ENCODE data around the gene LHPP.

LHPP gene

DNA sequence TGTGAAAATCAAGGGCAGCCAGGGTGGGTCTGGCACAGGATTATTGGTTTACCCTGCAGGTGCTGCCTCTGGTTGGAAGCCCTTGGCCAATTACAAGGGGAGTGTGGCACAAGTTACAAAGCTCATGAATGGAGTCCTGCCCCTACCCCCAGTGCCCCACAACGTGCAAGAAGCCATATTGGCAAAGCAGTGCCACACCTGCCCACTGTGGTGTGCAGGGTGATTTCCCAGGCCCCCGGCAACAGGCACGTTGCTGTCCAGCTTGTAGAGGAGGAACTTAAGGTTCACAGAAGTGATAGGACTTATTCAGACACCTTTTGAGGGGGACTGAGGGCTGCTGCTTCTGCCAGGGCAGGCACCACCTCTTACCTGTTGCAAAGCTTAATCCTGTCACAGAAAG is 11.4 kb downstream of the LHPP start:
- no peak for DNase-seq

DNA sequence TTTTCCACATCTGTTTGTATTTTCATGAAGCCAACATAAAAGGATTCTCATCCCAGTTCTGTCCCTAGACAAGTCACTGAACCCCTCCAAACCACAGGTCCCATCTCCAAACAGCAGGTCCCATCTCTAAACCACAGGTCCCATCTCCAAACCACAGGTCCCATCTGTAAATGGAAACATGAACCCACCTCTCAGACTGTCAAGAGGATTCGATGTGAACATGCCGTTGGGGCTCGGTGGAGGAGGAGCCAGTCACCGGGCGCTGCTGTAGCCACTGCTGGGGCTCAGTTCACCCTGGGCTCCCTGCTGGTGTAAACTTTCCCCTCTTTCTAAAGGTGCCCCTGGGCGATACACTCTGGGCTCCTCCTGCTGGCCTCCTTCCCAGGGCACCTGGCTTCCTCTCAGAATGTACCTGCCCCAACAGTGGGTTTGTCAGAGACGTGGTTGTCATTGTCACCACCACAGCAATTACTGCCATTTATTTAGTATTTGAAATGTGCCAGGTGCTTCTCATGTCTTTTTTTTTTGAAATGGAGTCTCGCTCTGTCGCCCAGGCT is 13.0 kb downstream of the LHPP start:
- no peak for DNase-seq

DNA sequence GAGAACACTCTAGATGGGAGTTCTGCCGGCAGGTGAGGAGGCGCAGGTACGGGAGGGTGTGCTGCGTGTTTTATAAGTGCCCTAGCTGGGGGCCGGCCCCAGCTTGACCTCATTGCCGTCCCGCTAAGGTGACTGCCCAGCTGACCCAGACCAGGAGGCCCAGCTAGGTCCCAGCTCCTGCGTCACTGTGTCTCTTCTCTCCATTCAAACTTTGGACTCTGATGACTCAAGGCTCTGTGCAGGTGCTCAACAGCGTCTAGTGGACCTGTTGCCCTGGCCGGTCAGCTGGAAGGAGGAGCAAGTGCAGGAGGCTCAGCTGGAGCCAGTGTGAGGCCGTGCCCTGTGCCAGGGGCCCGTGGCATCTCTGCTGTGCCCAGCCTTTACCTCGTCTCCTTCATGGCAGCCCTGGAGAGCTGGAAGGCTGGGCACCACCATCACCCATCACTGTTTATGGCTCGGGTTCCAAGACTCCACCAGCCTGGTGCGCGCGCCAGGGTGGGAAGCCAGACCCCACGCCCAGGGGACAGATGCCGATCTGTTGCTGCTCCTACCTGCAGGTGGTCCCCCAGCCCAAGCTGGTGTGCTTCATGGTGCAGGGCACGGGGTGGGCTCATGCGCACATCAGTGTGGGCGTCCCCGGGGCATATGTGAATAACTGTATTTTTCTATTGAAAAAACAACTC is 14.6 kb downstream of the LHPP start:
- DNase-seq, result no peak

DNA sequence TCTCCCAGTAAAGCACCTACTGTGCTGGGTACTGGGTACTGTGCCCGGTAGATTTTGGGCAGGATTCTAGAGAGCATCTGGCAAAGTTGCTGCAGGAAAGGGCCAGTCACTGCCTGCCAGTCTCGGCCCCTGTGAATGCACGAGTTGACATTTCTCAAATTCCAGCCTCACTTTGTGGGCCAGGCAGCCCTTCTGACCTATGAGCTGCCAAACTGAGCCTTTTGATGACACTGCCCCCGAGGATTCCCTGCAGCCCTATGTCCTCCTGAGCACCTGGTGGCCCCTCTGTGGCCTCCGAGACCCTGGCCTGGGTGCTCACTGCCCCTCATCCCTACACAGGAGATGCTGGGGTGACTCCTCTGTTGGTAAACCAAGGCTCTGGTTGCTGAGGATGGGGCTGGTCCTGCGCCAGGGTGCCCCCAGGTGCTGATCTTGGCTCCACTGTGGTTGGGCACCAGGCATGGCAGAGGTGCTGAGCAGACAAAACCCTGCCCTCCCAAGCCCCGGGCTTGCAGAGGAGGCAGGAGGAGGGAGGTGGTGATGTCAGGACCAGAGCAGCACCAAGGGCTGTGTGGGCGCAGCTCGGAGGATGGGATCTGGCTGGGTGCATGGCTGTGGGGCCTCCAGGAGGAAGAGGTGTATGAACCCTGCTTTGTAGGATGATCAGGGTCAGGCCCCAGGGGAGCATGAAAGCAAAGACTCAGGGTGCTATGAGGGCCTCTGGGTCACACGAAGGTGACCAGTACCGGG is 16.2 kb downstream of the LHPP start:
- no peak for DNase-seq

DNA sequence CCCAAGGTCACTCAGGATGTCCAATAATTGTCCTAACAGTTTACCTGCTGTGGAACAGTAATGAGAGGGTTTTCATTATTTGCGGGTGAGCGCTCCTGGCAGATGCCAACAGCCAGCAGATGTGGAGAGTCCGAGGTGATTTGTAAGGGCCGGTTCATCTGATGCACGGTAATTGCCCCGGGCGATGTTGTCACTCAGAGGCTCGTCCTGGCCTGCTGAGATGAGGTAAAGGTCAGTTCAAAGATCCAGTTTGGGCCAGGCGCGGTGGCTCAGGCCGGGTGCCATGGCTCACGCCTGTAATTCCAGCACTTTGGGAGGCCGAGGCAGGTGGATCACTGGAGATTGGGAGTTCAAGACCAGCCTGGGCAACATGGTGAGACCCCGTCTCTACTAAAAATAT is 16.9 kb downstream of the LHPP start:
- no peak for DNase-seq

DNA sequence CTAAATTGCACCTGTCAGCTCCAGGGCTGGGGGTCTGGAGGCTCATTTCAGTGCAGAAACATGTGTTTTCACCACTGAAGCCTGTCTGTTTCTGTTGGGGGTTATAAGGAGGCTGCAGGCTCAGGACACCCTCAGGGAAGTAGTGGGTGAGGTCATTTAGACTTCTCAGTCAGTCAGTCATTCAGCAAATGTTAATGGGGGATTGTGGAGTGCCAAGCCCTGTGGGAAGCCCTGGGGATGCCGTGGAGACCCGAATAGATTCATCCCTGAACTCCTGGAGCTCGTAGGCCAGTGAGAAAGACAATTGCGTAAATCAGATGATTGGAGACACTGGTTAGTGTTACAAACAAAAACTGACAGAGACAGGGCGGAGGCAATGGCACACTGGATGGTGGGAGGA is 19.2 kb downstream of the LHPP start:
- DNase-seq, result no peak

DNA sequence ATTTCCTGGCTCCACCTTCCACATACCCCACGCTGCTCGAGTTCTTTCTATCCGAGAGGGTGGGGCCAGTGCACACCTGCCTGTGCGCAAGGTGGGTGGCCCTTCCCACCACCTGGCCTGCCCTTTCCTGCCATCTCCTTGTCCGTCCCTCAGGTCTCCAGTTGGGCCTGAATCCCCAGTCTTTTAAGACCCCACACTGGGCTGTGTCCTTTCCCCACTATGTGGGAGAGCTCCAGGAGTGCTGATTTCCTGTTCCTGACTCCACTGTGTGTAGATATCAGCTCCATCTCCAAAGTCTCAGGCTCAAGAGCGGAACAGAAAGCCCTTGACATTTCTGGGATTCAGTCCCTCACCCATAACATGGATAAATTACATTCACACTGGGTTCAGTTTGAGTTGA is 20.1 kb downstream of the LHPP start:
- no peak for DNase-seq

DNA sequence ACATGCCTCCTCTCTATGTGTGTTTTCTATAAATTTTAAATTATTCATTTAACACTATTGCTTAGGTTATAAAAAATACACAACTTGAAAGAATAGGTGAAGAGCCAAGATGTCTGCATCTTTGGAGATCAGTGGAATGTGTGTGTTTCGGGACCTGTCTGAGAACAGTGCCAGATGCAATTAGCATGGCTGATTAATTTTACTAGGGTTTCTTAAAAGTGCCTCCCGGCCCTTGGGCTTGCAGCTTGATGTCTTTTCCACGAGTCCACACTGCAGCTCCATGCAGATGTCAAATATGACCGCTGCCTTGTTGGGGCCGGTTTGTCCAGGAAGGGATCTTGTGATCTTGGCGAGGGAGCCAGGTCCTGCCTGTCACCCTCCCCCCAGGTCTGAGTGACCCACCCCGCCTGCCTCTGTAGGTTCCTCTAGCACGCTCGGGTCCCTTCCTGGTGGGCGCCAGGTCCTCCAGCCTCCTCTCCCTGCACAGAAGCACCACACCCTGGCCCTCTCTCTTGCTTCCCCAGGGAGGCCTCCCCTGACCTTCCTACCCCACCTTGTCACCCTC is 20.7 kb downstream of the LHPP start:
- DNase-seq, result no peak

DNA sequence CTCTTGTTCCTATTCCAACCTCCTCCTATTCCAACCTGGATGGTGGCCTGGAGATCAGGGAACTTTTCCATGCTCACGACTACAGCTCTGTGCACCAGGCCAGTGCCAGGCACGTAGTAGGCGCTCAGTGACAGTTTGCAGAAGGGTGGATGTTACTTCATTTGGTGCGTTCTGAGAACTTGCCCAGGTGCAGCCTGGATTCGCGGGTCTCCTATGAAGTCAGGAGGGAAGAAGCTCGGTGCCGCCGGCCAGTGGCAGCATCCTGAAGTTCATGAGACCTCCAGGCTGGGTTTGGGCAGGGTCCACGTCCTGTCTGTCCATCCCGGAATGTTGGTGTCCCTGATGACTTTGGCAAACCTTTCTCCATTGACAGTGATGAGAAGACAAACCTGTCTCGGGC is 21.3 kb downstream of the LHPP start:
- DNase-seq, result no peak

DNA sequence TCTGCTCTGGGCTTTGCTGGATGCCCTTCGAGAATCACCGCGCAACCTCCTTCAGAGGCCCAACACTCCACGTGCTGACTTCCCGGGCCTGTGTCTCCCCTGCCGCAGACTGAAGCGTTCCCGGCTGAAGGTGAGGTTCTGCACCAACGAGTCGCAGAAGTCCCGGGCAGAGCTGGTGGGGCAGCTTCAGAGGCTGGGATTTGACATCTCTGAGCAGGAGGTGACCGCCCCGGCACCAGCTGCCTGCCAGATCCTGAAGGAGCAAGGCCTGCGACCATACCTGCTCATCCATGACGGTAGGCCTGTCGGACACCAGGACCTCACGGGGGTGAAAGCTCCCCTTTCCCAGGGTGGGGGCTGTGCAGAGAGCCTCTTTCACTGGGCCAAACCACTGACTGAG is 22.4 kb downstream of the LHPP start:
- no peak for DNase-seq

DNA sequence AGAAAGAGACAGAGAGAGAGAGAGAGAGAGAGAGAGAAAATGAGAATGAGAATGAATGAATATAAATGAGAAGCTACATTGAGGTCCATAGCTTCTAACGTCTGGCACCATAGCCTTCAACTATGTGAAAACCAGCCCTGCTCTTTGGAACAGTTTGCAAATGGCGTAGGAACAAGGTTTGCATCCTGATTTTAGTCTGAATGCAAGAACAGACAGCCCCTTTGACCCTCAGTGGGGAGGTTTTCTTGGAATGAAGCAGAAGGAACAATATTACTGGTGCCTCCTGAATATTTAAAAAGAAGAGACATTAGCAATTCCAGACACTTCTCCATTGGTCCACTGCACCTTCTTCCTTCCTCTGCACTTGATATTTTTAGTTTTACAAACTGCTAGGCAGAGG is 23.0 kb downstream of the LHPP start:
- no peak for DNase-seq

DNA sequence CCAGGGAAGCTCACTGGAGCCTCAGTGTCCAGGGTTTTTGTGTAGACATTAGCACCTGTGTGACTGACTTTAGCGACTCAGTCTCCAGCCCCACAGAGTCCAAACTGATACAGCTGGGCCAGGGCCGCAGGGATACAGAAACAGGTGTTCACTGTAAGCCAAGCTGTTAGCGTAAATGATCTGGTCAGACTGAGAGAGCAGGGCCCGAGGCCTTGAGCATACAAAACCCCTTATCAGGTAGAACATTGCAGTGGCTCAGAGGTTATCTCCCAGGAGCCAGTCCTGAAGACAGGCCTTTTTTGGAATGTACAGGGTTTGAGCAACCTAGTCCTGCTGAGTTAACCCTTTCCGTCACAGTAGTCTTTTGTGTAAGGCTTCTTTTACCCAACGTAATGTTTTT is 25.0 kb downstream of the LHPP start:
- DNase-seq, result no peak

DNA sequence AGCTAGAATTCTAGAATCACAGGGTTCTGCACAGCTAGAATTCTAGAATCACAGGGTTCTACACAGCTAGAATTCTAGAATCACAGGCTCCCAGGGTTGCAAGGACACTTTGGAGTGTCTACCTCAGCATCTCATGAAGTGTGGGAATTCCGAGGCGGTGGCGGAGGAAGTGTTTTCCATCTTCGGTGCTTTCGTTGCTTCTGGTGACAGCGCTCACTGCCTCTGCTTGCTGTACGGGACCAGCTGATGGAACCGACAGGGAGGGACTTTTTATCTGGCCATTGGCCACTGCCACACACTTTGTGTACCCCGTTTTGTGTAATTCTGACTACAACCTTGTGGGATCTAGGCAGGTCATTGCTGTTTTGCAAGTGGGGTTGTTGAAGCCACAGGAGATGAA is 29.5 kb downstream of the LHPP start:
- no peak for DNase-seq

DNA sequence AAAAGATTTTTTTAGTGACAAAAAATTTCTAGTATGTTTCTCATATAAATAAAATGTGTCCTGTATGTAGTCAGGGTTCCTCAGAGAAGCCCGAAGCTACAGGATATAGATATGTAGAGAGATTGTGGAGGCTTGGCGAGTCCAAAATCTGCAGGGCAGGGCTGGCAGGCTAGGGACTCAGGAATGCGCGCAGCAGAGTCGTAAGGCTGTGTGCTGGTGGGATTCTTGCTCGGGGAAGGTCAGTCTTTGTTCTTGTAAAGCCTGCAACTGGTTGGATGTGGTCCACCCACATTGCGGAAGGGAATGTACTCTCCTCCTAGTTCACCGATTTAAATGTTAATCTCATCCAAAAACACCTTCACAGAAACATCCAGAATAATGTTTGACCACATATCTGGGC is 30.6 kb downstream of the LHPP start:
- no peak for DNase-seq

DNA sequence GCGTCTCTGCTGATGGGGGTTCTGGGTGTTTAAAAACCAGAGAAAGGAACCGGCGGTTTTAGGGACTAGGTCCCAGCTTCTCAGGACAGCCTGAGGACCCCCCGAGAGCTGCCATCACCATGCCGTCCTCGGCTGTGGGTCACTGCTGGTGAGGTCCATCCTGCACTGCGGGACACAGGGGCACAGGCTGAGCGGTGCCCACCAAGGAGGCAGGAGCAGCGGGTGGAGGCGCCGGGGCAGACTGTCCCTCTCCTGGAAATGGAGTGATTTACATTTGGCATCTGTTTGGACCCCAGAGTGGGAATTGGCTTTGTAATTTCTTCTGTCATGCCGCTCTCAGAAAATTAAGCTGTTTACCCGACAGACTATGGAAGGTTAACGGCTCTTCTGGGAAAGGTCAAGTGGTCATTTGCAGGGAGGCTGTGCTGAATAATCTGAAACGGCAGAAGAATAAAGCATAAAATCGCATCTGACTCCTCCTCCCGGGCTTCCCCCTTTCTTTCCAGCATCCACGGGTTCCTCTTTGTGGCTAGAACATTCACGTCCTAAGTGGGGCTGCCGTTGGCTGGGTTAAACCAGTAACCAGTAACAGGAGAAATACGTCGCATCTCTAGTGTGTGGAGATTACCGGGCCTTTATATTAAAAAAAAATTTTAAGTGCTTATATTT is 31.7 kb downstream of the LHPP start:
- peak; percentile 24 for DNase-seq

DNA sequence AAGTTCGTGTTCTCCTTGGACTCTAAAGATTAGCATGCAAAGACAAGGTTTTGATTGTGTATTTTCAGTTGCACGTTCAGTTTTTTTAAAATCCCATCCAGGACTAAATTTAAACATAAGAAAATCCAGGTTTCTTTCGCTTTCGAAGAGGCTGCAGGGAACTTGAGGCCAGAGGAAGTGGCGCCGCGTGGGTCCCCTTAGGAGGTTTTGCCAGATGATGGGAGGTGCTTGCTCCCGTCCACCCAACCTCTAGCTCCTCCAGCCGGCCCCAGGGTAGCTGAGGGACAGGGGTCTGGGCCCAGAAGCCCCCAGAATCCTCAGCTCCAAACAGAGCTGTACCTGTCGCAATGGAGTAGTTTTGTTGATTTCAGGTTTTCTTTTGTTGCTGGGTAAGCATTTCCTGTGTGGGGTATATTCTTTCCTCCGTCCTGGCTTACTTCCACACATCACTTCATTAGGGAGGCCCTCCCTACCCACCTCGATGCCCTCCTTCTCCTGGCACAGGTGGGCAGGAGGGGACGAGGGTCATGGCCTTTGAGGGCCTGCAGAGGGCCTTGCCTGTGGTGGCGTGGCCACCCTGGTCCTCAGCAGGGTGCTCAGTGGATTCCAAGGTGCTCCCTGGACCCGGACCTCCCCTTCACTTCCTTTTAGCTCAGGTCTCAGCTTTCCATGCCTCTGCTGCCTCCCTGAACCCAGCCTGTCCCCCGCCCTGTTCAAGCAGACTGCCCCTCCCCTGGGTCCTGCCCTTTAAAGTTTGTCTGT is 32.6 kb downstream of the LHPP start:
- DNase-seq, result no peak

DNA sequence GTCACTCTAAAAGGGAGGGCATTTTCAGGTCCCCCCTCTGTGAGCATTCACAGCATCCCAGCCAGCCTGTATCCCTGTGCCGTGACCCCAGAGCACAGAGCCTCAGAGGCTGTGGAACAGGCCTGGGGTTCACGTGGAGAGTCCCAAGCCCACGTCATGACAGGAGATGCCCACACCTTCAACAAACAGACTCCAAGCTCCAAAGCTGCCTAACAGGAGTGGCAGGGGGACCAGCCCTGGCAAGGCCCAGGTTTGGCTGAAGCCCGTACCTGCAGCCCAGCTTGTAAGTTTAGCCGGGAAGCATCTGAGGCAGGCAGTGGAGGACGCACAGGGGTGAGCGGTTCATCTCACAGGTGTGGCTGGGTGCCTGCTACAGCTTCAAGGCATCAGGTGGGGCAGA is 33.5 kb downstream of the LHPP start:
- DNase-seq, result no peak

DNA sequence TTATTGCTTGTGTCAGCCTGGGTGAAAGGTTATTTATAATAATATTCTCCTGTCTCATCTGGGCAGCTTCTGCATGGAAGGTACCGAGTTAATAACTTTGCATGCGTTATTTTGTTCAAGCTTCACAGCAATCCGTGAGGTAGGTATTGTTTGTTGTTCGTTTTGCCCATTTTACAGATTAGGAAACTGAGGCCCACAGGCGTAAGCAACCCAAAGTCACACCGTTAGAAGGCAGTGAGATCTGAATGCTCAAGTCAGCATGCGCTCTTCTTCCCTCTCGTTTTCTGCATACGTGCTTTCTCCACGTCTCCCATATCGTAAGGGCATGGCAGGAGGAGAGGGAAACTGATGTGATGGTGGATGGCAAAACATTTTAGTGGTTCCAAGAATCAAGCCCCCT is 34.1 kb downstream of the LHPP start:
- no peak for DNase-seq

DNA sequence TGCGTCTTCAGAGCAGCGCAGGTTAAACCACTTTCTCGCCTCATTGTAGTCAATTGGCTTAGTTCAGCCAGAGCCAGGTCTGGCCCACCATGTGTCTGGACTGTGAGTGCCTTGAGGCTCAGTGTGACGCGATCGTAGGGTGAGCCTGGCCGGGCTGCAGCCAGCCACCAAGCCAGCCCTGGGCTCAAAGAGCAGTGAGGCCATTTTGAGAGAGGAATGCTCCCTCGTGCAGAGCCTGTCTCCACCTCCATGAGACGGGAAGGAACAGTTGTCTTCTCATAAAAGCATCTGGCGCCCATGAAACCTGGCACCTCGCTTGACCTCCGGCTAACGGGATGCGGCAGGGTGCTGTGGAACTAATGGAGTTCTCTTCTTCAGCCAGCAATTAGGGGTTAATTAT is 34.5 kb downstream of the LHPP start:
- no peak for DNase-seq

DNA sequence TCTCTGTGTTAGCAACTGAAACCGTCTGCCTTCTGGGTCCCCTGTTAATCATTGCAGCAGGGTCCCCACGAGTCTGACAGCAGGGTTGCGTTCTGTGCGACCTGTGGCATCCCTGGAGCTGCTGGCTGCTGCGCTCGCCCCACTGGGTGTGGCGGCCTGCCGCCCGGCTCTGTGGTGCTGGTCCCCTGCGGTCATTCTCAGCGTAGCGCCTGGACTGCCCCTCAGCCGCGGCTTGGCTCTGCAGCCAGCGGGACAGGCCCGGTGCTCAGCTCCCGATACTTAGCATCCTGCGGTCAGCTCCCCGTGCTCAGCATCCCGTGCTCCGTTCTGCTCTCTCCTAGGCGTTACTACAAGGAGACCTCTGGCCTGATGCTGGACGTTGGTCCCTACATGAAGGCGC is 35.0 kb downstream of the LHPP start:
- DNase-seq, result no peak

DNA sequence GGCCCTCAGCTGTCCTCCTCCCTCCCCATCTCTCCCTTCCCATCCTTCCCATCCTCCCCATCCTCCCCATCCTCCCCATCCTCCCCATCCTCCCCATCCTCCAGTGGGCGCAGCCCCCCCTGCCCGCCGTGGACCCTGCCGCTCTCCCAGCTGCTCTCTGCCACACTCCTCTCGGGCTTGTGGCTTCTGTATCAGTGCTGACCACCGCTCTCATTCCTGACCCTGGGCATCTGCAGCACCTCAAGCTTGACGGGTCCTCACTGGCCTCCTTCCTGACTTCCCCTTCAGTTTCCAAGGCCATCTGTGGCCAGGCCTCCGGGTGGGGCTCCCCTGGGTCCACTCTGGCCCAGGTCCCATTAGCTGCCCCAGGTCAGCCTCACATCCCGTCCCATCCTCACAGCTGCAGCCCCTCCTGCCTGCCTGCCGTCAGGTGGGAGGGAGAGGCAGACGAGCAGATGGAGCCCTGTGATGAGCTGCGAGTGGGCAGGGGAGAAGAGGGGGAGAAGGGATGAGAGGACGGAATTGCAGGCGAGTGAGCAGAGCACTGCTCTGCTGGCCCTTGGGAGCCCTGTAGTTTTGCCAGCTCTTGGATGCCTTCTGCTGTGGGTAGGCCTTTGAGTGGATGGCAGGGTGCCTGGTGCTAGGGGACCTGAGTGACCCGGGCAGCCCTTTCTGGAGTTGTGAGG is 35.7 kb downstream of the LHPP start:
- DNase-seq, result no peak

DNA sequence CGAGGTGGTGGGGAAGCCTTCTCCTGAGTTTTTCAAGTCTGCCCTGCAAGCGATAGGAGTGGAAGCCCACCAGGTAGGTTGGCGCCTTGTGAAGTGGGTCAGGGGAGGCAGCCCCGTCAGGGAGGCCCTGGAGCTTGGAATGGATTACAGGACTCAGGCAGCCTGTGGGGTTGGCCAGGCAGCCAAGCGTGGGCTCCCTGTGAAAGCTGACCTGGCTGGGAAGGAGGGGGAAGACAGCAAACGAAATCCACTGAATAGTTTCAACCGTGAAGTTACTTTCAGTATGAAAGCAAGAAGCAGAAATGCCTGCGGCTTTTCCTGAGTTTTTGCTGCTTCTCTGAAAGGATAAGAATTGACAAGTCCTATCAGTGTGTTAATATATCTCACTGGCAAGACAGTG is 36.4 kb downstream of the LHPP start:
- DNase-seq, result no peak

Measured in NCI-H1092 (cell line).